Hepatocyte (in vitro differentiated cells): ENCODE data around the gene NAB1.

Source experiments
- CTCF ChIP-seq: fragments of 200-600 bp; sonication (generic); IDR thresholded peaks from 2 replicates; pipeline ENCODE4 v1.5.1; 2016; ENCODE audit warnings: antibody characterized with exemption, mild to moderate bottlenecking; ENCODE audit not compliant: poor library complexity
- EZH2 ChIP-seq: fragments of 200-600 bp; sonication (generic); IDR thresholded peaks from 2 replicates; pipeline ENCODE4 v1.6.1; 2016; ENCODE audit warnings: antibody characterized with exemption, mild to moderate bottlenecking, borderline replicate concordance

- TF ChIP-seq CTCF (no peak), EZH2 (no peak)
These were observed 15.4 kb downstream of the NAB1 start for GRCh38 chr2:190664240-190664639.
